DLD1 (cell line): Measurements from ENCODE around the gene UBXN6.

Source experiments
- in situ Hi-C: cut with HindIII; loops from 2 replicates; pipeline ENCODE4 v1.10.0; 2017; ENCODE audit warnings: low sequenced_read_pairs

UBXN6 gene

DNA sequence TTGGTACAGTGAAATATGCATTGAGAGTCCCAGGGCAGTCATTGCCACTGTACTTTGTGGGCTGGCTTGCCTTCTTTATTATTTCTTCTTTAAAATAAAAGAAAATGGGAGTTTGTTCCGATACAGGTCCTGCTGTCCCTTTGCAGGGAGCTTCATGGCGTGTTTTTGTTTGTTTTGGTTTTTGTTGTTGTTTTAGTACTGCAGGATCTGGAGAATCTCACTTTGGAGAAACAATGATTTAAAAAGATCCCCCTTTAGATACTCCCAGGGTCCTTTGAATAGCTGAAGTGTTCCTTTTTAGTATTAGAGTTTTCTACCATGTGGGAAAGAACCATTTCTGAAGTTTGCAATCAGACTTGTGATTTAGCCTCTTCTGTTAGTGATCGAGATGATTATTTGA is 44.0 kb downstream of the UBXN6 start:
- in situ Hi-C loops: no loop called here

- in situ Hi-C loops: no loop called here
Measured at GRCh38 chr19:4409123-4409933, 48.3 kb downstream of the UBXN6 start.

DNA sequence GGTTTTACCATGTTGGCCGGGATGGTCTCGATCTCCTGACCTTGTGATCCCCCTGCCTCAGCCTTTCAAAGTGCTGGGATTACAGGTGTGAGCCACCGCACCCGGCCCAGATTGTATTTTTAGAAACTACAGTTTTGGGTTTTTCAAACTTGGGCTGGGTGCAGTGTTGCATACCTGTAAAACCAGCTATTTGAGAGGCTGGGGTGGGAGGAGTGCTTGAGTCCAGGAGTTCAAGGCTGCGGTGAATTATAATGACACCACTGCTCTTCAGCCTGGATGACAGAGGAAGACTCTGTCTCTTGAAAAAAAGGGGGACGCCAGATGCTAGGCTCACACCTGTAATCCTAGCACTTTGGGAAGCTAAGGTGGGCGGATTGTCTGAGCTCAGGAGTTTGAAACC is 51.0 kb downstream of the UBXN6 start:
- in situ Hi-C loops: no loop called here

GRCh38 chr19:4405977-4406376 is 51.6 kb downstream of the UBXN6 start:
- in situ Hi-C loops: no loop called here

- in situ Hi-C loops: no loop called here
Measured at GRCh38 chr19:4403005-4403761, 54.4 kb downstream of the UBXN6 start.

- in situ Hi-C loops: no loop called here
Measured at GRCh38 chr19:4402171-4403004, 55.2 kb downstream of the UBXN6 start, which contains the start of gene CHAF1A. CHAF1A (plus strand) TSS chr19:4402640; CDS start chr19:4402763, 123 bp downstream.

DNA sequence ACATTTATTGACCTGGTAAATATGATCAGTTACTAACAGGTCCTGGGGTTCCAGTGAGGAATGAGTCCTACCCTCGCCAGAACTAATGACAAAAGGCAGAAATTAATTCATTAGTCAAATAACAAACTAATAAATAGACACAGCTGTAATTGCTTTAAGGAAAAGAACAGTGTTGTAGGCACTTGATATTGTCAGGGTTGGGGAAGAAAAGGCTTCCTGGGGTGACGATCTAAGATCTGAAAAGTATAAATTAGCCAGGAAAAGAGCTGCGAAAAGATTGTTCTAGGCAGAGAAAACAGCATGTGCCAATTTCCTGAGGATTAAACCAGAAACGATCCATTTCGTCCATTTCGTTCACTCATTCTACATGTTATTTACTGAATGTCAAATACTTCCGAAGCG is 55.8 kb downstream of the UBXN6 start:
- in situ Hi-C loops: no loop called here

DNA sequence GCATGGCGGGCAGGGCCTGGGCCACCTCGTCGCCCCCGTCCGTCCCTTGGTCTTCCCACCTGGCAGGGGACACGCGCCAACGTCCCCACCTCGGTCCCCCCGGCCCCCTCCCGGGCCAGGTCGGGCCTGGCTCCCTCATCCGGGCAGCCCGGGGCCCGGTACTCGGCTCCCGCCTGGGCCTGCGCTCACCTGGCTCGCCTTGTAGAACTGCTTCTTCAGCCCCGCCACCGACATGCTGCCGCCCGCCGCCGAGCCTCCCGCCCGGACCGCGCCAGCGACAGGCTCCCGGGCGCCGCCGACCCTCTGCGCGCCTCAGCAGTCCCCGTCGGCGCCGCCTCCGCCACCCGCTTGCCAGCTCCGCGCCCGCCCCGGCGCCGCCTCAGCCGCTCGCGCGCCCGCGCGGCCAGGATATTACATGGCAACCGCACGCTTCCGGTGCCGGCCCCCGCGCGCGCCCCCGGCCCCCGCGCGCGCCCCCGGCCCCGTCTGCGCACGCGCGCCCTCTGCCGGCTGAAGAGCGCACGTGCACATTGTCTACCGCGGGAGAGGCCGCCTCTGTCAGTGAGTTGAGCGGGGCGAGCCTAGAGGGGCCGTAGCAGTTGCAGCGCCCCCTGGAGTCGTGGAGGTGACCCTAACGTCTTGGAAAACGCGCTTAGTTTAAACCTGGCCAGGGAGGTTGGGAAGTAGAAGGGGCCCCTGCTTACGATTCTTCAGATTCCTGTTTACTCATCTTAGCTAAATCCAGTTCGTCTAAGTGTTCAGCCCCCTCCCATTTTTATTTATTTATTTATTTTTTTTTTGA is 57.3 kb downstream of the UBXN6 start, which contains the start of gene SH3GL1:
Gene SH3GL1 (minus strand): TSS at position 413 of the 802 bp plus-strand sequence. CDS start 179 bp downstream, at position 234.
- in situ Hi-C loops: no loop called here

GRCh38 chr19:4399812-4400134 is 57.8 kb downstream of the UBXN6 start:
- in situ Hi-C loops: no loop called here

DNA sequence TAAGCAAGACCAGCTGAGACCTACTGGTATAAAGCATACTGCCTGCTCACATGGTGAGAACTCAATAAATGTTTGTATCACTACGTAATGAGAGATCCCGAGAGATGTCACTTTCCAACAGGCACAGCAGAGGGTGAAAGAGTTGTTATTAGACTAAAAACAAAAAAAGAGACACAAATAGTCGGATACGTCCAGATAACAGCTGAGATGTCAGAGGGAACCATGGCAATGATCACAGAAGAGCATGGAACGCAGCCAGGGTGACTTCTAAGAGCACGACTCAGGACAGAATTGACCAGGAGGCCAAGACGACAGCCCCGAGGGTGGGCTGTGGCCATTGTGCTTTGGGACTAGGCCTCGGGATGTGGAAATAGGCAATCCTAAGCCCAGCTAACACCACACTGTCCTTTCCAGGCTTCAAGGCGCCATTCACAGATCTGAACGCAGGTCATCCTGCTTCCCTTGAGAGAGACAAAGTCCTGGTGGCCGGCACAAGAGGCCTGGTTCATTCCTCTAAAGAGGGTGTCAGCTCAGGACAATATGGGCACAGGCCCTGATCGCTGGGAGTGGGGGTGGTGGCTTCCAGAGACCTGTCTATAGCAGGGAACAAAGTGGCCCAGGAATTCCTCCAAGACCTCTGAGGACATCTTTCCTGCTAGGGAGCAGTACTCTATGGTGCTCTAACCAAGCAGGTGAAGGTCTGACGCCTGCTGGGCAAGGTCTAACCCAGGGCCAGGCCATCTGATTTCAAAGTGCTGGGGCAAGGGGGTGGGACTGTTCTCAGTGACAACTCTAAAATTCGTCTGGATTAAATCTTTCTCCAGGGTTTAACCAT is 60.4 kb downstream of the UBXN6 start:
- in situ Hi-C loops: no loop called here
